ENCODE measurements around the gene PIK3R2. TPM values are rescaled to one million over a fixed set of nuclear protein-coding genes. Genes with fewer than 3 reads are reported as not detected.

The PIK3R2 gene
- total and polyA plus RNA-seq, 2 of the 8 experiments (the other 6 are each of a cell fraction or from before 2014, with no cell fraction given) = 21.7 to 57.1 TPM

DNA sequence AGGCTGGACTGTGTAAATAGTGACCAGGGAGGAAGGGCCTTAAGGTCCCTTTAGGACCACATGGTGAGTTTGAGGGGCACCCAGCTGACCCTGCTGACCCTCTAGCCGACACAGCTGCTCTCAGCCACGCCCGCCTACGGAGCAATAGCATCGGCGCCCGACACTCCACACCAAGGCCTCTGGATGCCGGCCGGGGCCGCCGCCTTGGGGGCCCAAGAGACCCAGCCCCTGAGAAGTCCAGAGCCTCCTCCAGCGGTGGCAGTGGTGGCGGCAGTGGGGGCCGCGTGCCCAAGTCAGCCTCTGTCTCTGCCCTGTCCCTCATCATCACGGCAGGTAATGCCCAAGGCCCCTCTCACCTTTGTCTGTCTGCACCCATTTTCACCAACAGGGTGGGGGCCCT, 8.6 kb upstream of the PIK3R2 start:
- H4K8ac ChIP-seq (ENCODE audit: extremely low read depth, insufficient read depth, low read length) = no peak overlapping the region
- H3K79me1 ChIP-seq (ENCODE audit: low read depth, low read length) = no peaks in the 10 kb centered on the region
- ChIA-PET POLR2A (ENCODE audit: partially characterized antibody) (interaction anchor here (1.1 kb wide), 1 partner anchor 27 kb away, joined by 3 read pairs; no protein-coding TSS in a partner anchor), CTCF (ENCODE audit: partially characterized antibody) (interaction anchor here (0.7 to 0.8 kb wide), 2 partner anchors 13 to 17 kb away, joined by 3 read pairs; no protein-coding TSS in a partner anchor)
- no peak overlapping the region for H4K91ac ChIP-seq (replicated peaks; ENCODE audit: insufficient read length, low read length)
- no peak overlapping the region for H2BK120ac ChIP-seq (replicated peaks; ENCODE audit: low read depth, low read length)
- H3K9me3 ChIP-seq (ENCODE audit: insufficient read depth in 2 of 2, low read depth in 1 of 2, low read length in 1 of 2) = no peaks in the 10 kb centered on the region
- H2AFZ ChIP-seq (ENCODE audit: low read length) = no peak overlapping the region
- H3K36me3 ChIP-seq (ENCODE audit: control insufficient read depth in 2 of 4, insufficient read depth in 4 of 4, low read length in 3 of 4) = peaks cover 2 to 26% (median 17%) of the 10 kb centered on the region in 4 experiments; a peak in 6 of 8 replicates
- no peak overlapping the region for H3K4me3 ChIP-seq (ENCODE audit: extremely low read depth in 1 of 4, insufficient read depth in 2 of 4, low read depth in 3 of 4, low read length in 4 of 4)
- no peak overlapping the region for H3K23ac ChIP-seq (ENCODE audit: insufficient read length)
- H3K56ac ChIP-seq (replicated peaks; ENCODE audit: insufficient read length, low read depth, low read length) = no peak overlapping the region
- H3K14ac ChIP-seq (ENCODE audit: insufficient read length) = no peak overlapping the region
- H3K27ac ChIP-seq (ENCODE audit: low read depth, low read length) = no peak overlapping the region
- no peaks in the 10 kb centered on the region for H3K27me3 ChIP-seq (replicated peaks in 1 of 4; ENCODE audit: control insufficient read depth in 3 of 4, extremely low read depth in 1 of 4, insufficient read depth in 3 of 4, low read length in 3 of 4)
- no peak overlapping the region for H2BK15ac ChIP-seq (ENCODE audit: low read length)
- no peak overlapping the region for H3K18ac ChIP-seq (ENCODE audit: extremely low read depth, low read length)
- H3K79me2 ChIP-seq (ENCODE audit: control insufficient read depth in 1 of 2, insufficient read depth in 2 of 2, low read length in 2 of 2) = no peaks in the 10 kb centered on the region
- no peak overlapping the region for H2BK5ac ChIP-seq (ENCODE audit: low read depth, low read length)
- H2AK5ac ChIP-seq (ENCODE audit: low read depth, low read length) = no peak overlapping the region
- DNase-seq (ENCODE audit: low read depth in 1 of 2, low spot score in 2 of 2) = no peak
- H3K4ac ChIP-seq (replicated peaks; ENCODE audit: insufficient read length, low read depth, low read length) = no peak overlapping the region
- H4K20me1 ChIP-seq (replicated peaks in 1 of 2; ENCODE audit: control insufficient read depth in 1 of 2, insufficient read depth in 2 of 2, low read length in 2 of 2) = peaks cover 0 to 1% of the 10 kb centered on the region in 2 experiments
- no peaks in the 10 kb centered on the region for H3K23me2 ChIP-seq (ENCODE audit: low read depth, low read length)
- H4K5ac ChIP-seq (ENCODE audit: insufficient read length, low read depth, low read length) = no peak overlapping the region
- no peak for TF ChIP-seq MAX (IDR thresholded peaks at IDR 0.05)
- no peak for TF ChIP-seq JUND (IDR thresholded peaks at IDR 0.05; ENCODE audit: low read length)
- H3K4me1 ChIP-seq (replicated peaks in 1 of 4; ENCODE audit: control insufficient read depth in 3 of 4, insufficient read depth in 4 of 4, low read length in 3 of 4) = no peaks in the 10 kb centered on the region
- H2BK12ac ChIP-seq (ENCODE audit: low read depth, low read length) = no peak overlapping the region
- FAIRE-seq = no peak
- 95% methylated on average over 16 of the region's 16 CpGs; no CpG with 5 or more reads in 1 of the 2 experiments for WGBS, 2 experiments (ENCODE audit: extremely low coverage in 1 of 2, insufficient coverage in 1 of 2, insufficient read length in 1 of 2, insufficient replicate concordance in 2 of 2, low coverage in 1 of 2, low lambda C conversion rate in 2 of 2, missing lambda C conversion rate in 1 of 2)
- no peak overlapping the region for H2BK20ac ChIP-seq (ENCODE audit: low read length)
- H3K9ac ChIP-seq (replicated peaks in 1 of 4; ENCODE audit: extremely low read depth in 1 of 4, low read depth in 3 of 4, low read length in 3 of 4) = no peak overlapping the region
- H3K4me2 ChIP-seq (ENCODE audit: insufficient read depth in 1 of 2, low read depth in 2 of 2, low read length in 2 of 2) = no peak overlapping the region
